H1 (cell line): Measurements from ENCODE around the gene SPTBN1.

Experiments
- ASH2L ChIP-seq: fragments of 200-600, 300-600 bp; sonication (generic); IDR thresholded peaks from one replicate; pipeline ENCODE4 v1.7.1; 2017; ENCODE audit warnings: low read length
- CHD2 ChIP-seq: IDR thresholded peaks from 2 replicates; pipeline ENCODE4 v1.6.1; 2012; ENCODE audit warnings: low read length, improper control_type of control experiment
- EZH2 ChIP-seq: fragments of 200-600 bp; sonication (generic); IDR thresholded peaks from 2 replicates; pipeline ENCODE4 v1.7.1; 2012; ENCODE audit warnings: low read depth, mild to moderate bottlenecking, moderate library complexity, low read length, inconsistent platforms; ENCODE audit not compliant: severe bottlenecking
- GABPA ChIP-seq: IDR thresholded peaks from 2 replicates; pipeline ENCODE4 v1.6.1; 2011; ENCODE audit warnings: mild to moderate bottlenecking, low read length, moderate library complexity, borderline replicate concordance; ENCODE audit not compliant: insufficient read depth
- JUN ChIP-seq: IDR thresholded peaks from 2 replicates; pipeline ENCODE4 v1.6.1; 2011; ENCODE audit warnings: low read depth, mild to moderate bottlenecking, improper control_type of control experiment, low read length
- MAX ChIP-seq: IDR thresholded peaks from 2 replicates; pipeline ENCODE4 v1.6.1; 2012; ENCODE audit warnings: inconsistent platforms
- POLR2A ChIP-seq, 2 experiments: IDR thresholded peaks; 1 replicate in 1 of 2; 2 replicates in 1 of 2; pipeline ENCODE4 v1.6.1; 2011; ENCODE audit warnings: low read depth in 2 of 2, low read length in 2 of 2, mild to moderate bottlenecking in 2 of 2; ENCODE audit errors: control extremely low read depth in 1 of 2
- POLR2AphosphoS5 ChIP-seq: IDR thresholded peaks from 2 replicates; pipeline ENCODE4 v1.6.1; 2011; ENCODE audit warnings: low read depth, low read length
- RFX5 ChIP-seq: IDR thresholded peaks from 2 replicates; pipeline ENCODE4 v1.6.1; 2011; ENCODE audit warnings: low read depth, low read length, improper control_type of control experiment, borderline replicate concordance
- SP1 ChIP-seq: IDR thresholded peaks from 2 replicates; pipeline ENCODE4 v1.6.1; 2011; ENCODE audit warnings: low read depth, low read length
- TCF12 ChIP-seq: IDR thresholded peaks from 2 replicates; pipeline ENCODE4 v1.6.1; 2011; ENCODE audit warnings: low read depth, mild to moderate bottlenecking, low read length
- TF ChIP-seq, protein P1 (sequence below), 3 experiments: IDR thresholded peaks; 1 replicate in 2 of 3; 2 replicates in 1 of 3; pipeline versions ENCODE4 v1.5.1 to v1.6.1; 2011; ENCODE audit warnings: low read length in 3 of 3, mild to moderate bottlenecking in 3 of 3, inconsistent platforms in 2 of 3, low read depth in 1 of 3, moderate library complexity in 1 of 3; ENCODE audit not compliant: insufficient read depth in 1 of 3; ENCODE audit errors: control extremely low read depth in 1 of 3
- TF ChIP-seq, protein P2 (sequence below): IDR thresholded peaks from 2 replicates; pipeline ENCODE4 v1.6.1; 2012; ENCODE audit warnings: low read length, inconsistent platforms

DNA sequence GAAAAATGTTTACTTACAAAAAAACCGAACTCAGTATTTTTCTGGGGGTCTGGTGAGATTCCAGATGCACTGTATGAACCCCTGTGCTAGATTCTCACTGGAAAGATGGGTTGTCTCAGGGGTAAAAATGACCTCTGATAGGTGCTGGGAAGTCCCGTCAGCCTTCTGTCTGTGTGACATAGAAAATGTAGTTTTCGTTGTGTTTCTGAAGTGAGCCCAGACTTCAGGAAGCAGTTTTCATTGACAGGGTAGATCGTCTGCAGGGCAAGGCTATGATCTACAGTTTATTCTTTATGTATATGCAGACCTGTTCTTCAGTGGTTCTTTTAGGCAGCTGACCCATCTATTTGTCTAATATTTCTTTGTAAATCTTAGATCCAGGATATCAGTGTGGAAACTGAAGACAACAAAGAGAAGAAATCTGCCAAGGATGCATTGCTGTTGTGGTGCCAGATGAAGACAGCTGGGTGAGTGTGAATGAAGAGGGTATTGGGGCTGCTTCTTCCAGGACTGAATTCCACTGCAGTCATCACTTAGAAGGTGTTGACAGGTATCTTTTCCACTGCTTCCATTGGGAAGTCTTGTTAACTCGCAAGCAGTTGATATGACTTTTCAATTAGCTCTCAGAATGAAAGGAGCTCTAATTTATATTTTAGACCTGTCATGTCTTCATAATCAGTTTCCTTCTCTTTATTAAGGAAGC, 159.9 kb downstream of the SPTBN1 start:
- TF ChIP-seq, protein P1, sequence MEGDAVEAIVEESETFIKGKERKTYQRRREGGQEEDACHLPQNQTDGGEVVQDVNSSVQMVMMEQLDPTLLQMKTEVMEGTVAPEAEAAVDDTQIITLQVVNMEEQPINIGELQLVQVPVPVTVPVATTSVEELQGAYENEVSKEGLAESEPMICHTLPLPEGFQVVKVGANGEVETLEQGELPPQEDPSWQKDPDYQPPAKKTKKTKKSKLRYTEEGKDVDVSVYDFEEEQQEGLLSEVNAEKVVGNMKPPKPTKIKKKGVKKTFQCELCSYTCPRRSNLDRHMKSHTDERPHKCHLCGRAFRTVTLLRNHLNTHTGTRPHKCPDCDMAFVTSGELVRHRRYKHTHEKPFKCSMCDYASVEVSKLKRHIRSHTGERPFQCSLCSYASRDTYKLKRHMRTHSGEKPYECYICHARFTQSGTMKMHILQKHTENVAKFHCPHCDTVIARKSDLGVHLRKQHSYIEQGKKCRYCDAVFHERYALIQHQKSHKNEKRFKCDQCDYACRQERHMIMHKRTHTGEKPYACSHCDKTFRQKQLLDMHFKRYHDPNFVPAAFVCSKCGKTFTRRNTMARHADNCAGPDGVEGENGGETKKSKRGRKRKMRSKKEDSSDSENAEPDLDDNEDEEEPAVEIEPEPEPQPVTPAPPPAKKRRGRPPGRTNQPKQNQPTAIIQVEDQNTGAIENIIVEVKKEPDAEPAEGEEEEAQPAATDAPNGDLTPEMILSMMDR (IDR thresholded peaks at IDR 0.05; ENCODE audit: control extremely low read depth in 1 of 3, insufficient read depth in 1 of 3, low read depth in 1 of 3, low read length in 3 of 3): no peak
- TF ChIP-seq MAX (no peak), POLR2AphosphoS5 (no peak), ASH2L (no peak), CHD2 (no peak), SP1 (no peak), GABPA (no peak), RFX5 (no peak), POLR2A (IDR thresholded peaks at IDR 0.05; ENCODE audit: control extremely low read depth in 1 of 2, low read depth in 2 of 2, low read length in 2 of 2) (no peak), JUN (no peak), EZH2 (no peak), TCF12 (no peak)
- TF ChIP-seq, protein P2, sequence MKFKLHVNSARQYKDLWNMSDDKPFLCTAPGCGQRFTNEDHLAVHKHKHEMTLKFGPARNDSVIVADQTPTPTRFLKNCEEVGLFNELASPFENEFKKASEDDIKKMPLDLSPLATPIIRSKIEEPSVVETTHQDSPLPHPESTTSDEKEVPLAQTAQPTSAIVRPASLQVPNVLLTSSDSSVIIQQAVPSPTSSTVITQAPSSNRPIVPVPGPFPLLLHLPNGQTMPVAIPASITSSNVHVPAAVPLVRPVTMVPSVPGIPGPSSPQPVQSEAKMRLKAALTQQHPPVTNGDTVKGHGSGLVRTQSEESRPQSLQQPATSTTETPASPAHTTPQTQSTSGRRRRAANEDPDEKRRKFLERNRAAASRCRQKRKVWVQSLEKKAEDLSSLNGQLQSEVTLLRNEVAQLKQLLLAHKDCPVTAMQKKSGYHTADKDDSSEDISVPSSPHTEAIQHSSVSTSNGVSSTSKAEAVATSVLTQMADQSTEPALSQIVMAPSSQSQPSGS: no peak
